Naive B cell (primary cell): ENCODE data around the gene DDX49. TPM values are rescaled to one million over a fixed set of nuclear protein-coding genes. Genes with fewer than 3 reads are reported as not detected.

Experiments used
- ATAC-seq, 2 donors: fragments of 150-1000 bp; cut with Tn5 transposase; 2 replicates each; pipeline ENCODE4 v1.10.0; 2021; ENCODE audit warnings: low read depth in 2 of 2, mild to moderate bottlenecking in 2 of 2, moderate library complexity in 2 of 2
- DNase-seq: peaks from one replicate; pipeline ENCODE4 v3.0.0; 2022
- H3K27ac Mint-ChIP-seq, 6 donors: one replicate each; pipeline ENCODE4 v1.8.0; 2020 to 2022; ENCODE audit warnings: mild to moderate bottlenecking in 6 of 6, mixed read lengths in 6 of 6, moderate library complexity in 5 of 6, inconsistent platforms in 2 of 6
- H3K27me3 Mint-ChIP-seq, 3 donors: one replicate each; pipeline ENCODE4 v1.8.0; 2021 to 2022; ENCODE audit warnings: mixed read lengths in 3 of 3, mild to moderate bottlenecking in 1 of 3
- H3K36me3 Mint-ChIP-seq, 2 donors: one replicate each; pipeline ENCODE4 v1.8.0; 2020 to 2022; ENCODE audit warnings: mixed read lengths in 2 of 2, inconsistent platforms in 1 of 2, mild to moderate bottlenecking in 1 of 2
- H3K4me1 Mint-ChIP-seq, 3 donors: one replicate each; pipeline ENCODE4 v1.8.0; 2020 to 2022; ENCODE audit warnings: mixed read lengths in 3 of 3, inconsistent platforms in 1 of 3, mild to moderate bottlenecking in 1 of 3, moderate library complexity in 1 of 3
- H3K4me3 Mint-ChIP-seq, 8 donors: one replicate each; pipeline ENCODE4 v1.8.0; 2020 to 2022; ENCODE audit warnings: mild to moderate bottlenecking in 8 of 8, mixed read lengths in 8 of 8, moderate library complexity in 8 of 8, inconsistent platforms in 2 of 8
- H3K9me3 Mint-ChIP-seq, 7 donors: one replicate each; pipeline ENCODE4 v1.8.0; 2020 to 2022; ENCODE audit warnings: mixed read lengths in 7 of 7, mild to moderate bottlenecking in 5 of 7, inconsistent platforms in 2 of 7, moderate library complexity in 1 of 7
- polyA plus RNA-seq, 6 donors: library from polyadenylated mRNA; unstranded; fragments of 300-500 nt; fragmentation: Illumina TruSeq; gene quantifications; one replicate each; pipeline ENCODE4 v1.2.3, GENCODE V29; 2021; ENCODE audit warnings: low read depth in 6 of 6

DDX49 gene
- polyA plus RNA-seq, 6 donors from 2014 or later, result 14.2 to 33.3 (median 24.5) TPM

DNA sequence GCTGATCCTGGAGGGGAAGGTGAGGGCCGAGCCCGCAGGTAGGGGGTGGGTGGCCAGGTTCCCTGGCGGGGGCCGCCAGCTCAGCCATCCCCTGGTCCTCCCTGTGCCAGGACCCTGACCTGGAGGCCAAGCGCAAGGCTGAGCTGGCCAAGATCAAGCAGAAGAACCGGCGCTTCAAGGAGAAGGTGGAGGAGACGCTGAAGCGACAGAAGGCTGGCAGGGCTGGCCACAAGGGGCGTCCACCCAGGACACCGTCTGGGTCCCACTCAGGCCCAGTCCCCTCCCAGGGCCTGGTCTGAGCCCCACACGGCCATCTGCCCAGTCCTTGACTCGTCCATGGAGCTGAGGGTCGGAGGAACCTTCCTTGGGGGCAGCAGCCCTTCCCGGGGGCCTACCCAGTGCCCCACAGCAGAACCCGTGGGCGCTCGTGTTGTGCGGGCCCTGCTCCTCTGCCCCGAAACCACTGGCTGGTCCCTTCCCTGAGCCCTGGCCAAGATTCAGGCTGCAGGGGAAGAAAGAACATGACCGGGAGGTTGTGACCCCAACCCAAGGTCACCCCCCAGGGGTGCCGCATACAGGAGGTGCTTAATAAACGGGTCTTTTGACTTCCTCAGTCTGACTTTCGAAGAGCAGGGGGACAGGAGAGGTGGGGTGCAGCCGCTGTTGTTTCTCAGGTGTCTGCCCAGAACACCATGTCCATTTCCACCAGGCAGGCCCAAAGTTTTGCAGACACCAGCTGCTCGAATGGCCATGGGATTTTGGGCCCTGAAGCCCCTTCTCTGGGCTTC, 8.7 kb downstream of the DDX49 start:
- peaks cover 9 to 11% (median 10%) of the 10 kb centered on the region in 3 donors for H3K4me1 Mint-ChIP-seq
- no peak overlapping the region for H3K27ac Mint-ChIP-seq
- no peak overlapping the region for H3K4me3 Mint-ChIP-seq
- peaks cover 0 to 1% (median 0%) of the 10 kb centered on the region in 7 donors for H3K9me3 Mint-ChIP-seq
- DNase-seq, result no peak
- no peak for ATAC-seq
- H3K27me3 Mint-ChIP-seq, result peaks cover 0 to 11% (median 0%) of the 10 kb centered on the region in 3 donors
- H3K36me3 Mint-ChIP-seq, result peaks cover 4 to 8% of the 10 kb centered on the region in 2 donors

GRCh38 chr19:18929311-18929710, 9.8 kb downstream of the DDX49 start:
- peaks cover 3 to 5% of the 10 kb centered on the region in 2 donors for H3K36me3 Mint-ChIP-seq
- peaks cover 10 to 18% (median 11%) of the 10 kb centered on the region in 3 donors for H3K4me1 Mint-ChIP-seq
- H3K9me3 Mint-ChIP-seq, result peaks cover 0 to 1% (median 0%) of the 10 kb centered on the region in 7 donors
- DNase-seq (no peak), ATAC-seq (no peak)
- H3K4me3 Mint-ChIP-seq, result no peak overlapping the region
- peaks cover 3 to 22% (median 8%) of the 10 kb centered on the region in 3 donors for H3K27me3 Mint-ChIP-seq
- no peak overlapping the region for H3K27ac Mint-ChIP-seq

- H3K4me3 Mint-ChIP-seq, result peak overlapping the region in 3 of 8 donors; percentile 12 to 37 (median 19)
- ATAC-seq (no peak), DNase-seq (no peak)
- peaks cover 0 to 1% (median 0%) of the 10 kb centered on the region in 7 donors for H3K9me3 Mint-ChIP-seq
- no peaks in the 10 kb centered on the region for H3K36me3 Mint-ChIP-seq
- peaks cover 8 to 15% (median 10%) of the 10 kb centered on the region in 3 donors for H3K4me1 Mint-ChIP-seq
- H3K27me3 Mint-ChIP-seq, result peaks cover 5 to 32% (median 9%) of the 10 kb centered on the region in 3 donors
- H3K27ac Mint-ChIP-seq, result no peak overlapping the region
Measured at GRCh38 chr19:18931316-18932162, 12.0 kb downstream of the DDX49 start.

DNA sequence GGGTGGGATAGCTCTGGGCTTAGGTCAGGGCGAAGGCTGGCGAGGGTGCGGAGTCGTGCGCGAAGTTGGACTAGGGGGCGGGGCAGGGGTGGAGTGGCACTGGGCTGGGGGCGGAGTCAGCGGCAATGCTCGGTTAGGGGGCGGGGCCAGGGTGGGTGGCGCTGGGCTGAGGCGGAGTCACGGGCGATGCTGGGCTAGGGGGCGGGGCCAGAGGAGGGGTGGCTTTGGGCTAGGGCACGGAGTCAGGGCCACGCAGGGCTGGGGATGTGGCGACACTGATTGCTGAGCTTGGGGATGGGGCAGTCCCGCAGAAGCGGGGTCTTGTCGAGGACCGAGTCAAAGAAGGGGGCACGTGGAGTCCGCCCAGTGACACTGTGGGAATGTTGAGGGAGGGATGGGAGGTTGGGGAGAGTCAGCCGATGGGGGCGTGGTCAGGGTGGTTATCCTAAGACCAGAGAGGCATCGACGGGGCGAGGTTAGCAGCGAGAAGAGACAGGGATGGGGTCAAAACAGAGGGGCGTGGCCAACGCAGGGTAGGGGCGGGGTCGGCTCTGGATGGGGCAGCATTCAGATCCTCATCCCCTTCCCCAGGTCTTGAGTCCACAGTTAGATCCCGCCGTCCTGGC, 12.8 kb downstream of the DDX49 start:
- Mint-ChIP-seq H3K4me3 (peak overlapping the region; percentile 27 to 85 (median 77)), H3K36me3 (no peaks in the 10 kb centered on the region), H3K27ac (peak overlapping the region in 1 of 6 donors; percentile 52), H3K4me1 (peaks cover 8 to 15% (median 10%) of the 10 kb centered on the region in 3 donors), H3K27me3 (peaks cover 5 to 34% (median 9%) of the 10 kb centered on the region in 3 donors), H3K9me3 (peaks cover 0 to 1% (median 0%) of the 10 kb centered on the region in 7 donors)
- DNase-seq (peak; percentile 58), ATAC-seq (peak; percentile 93 to 95)

DNA sequence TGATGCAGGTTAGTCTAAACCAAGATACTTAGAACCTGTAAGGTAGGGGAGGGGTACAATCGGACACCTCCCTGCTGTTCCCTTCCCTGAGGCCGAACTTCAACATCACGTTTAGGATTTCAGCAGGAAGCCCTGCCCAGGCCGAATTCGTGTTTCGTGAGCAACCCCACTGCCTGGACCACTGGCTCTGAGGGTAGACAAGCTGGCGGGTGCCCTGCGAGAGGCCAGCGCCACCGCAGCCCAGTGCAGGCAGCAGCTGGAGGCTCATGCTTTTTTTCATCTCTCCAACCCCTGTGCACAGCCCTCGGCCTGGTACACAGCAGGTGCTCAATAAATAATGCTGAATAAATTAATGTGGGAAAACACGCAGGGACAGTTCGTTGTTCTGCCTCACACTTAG, 13.8 kb downstream of the DDX49 start:
- Mint-ChIP-seq H3K27me3 (peaks cover 9 to 41% (median 10%) of the 10 kb centered on the region in 3 donors), H3K36me3 (no peaks in the 10 kb centered on the region), H3K9me3 (peaks cover 0 to 1% (median 0%) of the 10 kb centered on the region in 7 donors), H3K27ac (peak overlapping the region in 2 of 6 donors; percentile 47 to 79), H3K4me3 (peak overlapping the region in 5 of 8 donors; percentile 21 to 80 (median 70)), H3K4me1 (peaks cover 8 to 15% (median 10%) of the 10 kb centered on the region in 3 donors)
- DNase-seq (no peak), ATAC-seq (no peak)

- no peak for ATAC-seq
- Mint-ChIP-seq H3K4me3 (peak overlapping the region; percentile 41 to 83 (median 66)), H3K4me1 (peaks cover 12 to 22% (median 15%) of the 10 kb centered on the region in 3 donors), H3K27me3 (peaks cover 20 to 61% (median 38%) of the 10 kb centered on the region in 3 donors), H3K27ac (no peak overlapping the region), H3K9me3 (no peaks in the 10 kb centered on the region), H3K36me3 (no peaks in the 10 kb centered on the region)
- DNase-seq, result no peak
Measured at GRCh38 chr19:18939163-18939562, 19.6 kb downstream of the DDX49 start.

DNA sequence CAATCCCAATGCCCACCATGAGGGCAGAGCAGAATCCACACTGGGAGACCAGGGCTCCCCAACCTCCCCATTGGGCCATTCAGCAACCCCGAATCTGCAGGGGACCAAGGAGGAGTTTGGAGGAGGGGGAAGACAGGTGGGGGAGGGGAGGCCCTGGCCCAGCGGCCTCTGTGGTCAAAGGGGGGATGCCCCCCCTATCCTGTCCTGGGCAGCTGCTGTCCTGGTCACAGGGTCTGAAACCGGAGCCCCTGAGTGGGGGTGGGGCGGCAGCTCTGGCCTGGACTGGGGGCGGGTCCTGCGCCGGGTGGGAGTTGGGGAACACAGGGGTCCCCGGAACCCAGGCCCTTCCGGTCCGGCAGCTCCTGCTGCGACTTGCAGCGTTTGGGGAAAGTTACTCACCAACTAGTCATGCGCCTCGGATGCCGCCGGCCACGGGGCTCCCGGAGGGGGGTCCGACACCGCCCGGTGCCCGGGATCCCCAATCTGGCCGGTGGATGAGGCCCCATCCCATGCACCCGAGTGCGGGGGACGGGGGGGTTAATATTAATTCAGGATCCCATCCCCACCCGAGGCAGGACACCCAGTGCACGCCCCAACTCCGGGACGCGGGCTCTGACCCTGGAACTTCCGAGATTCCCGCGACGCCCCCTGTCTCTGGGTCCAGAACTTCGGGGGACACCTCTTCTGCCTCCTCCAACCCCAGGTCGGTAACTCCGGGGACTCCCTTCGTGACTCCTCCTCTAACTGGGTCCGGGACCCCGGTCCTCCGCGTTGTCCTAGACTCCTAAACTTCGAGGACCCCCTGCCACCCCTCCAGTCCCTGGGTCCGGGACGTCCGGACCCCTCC, 20.6 kb downstream of the DDX49 start:
- peaks cover 17 to 53% (median 36%) of the 10 kb centered on the region in 3 donors for H3K27me3 Mint-ChIP-seq
- peak overlapping the region in 2 of 6 donors; percentile 19 to 79 for H3K27ac Mint-ChIP-seq
- DNase-seq (peak; percentile 12), ATAC-seq (peak in 1 of 2 donors; percentile 5)
- H3K9me3 Mint-ChIP-seq, result no peaks in the 10 kb centered on the region
- peaks cover 12 to 22% (median 15%) of the 10 kb centered on the region in 3 donors for H3K4me1 Mint-ChIP-seq
- H3K36me3 Mint-ChIP-seq, result no peaks in the 10 kb centered on the region
- peak overlapping the region; percentile 62 to 87 (median 79) for H3K4me3 Mint-ChIP-seq

DNA sequence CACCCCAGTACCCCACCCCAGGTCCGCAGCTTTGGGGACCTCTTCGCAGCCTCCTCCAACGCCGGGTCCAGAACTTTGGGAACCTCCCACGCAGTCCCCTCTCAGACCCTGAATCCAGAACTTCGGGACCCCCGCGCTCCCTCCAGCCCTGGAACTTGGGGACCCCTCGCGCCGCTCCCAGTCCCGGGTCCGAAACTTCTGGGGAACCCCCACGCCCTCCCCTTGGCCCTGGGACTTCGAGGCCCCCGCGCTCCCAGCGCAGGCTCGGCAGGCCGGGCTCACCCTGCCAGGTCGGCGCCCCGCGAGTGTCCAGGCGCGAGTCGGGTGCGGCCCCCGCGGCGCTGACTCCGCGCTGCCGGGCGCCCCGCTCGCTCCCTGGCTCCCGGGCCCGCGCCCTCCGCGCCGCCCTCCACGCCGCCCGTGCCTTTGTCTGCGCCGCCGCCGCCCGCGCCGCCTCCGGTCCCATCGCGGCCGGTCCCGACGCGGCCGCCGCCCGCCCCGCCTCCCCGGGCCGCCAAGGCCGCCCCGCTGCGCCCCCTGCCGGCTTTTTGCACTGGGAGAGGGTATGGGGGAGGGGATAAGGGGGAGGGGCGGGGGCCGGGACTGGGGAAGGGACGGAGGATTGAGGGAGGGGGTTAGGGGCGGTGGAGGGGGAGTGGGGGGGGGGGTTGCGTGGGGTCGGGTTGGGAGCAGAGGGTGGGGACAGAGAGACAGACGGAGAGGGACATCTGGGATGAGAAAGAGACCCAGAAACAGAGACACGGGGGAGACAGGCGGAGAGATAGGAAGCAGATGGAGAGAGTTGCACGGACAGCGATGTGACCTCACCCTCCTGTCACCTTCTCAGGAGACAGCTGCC, 21.5 kb downstream of the DDX49 start, which contains the start of gene HOMER3:
TSS of gene HOMER3 (minus strand) at position 449 of the 859 bp plus-strand sequence. CDS start 2,235 bp downstream, outside the sequence.
- H3K9me3 Mint-ChIP-seq, result no peaks in the 10 kb centered on the region
- peak; percentile 67 for DNase-seq
- peaks cover 12 to 22% (median 15%) of the 10 kb centered on the region in 3 donors for H3K4me1 Mint-ChIP-seq
- H3K4me3 Mint-ChIP-seq, result peak within 1 kb of the TSS; percentile 49 to 87 (median 79)
- ATAC-seq, result peak; percentile 92 to 93
- H3K27me3 Mint-ChIP-seq, result peaks cover 17 to 49% (median 37%) of the 10 kb centered on the region in 3 donors
- H3K36me3 Mint-ChIP-seq, result no peaks in the 10 kb centered on the region
- H3K27ac Mint-ChIP-seq, result peak within 1 kb of the TSS in 2 of 6 donors; percentile 19 to 90

DNA sequence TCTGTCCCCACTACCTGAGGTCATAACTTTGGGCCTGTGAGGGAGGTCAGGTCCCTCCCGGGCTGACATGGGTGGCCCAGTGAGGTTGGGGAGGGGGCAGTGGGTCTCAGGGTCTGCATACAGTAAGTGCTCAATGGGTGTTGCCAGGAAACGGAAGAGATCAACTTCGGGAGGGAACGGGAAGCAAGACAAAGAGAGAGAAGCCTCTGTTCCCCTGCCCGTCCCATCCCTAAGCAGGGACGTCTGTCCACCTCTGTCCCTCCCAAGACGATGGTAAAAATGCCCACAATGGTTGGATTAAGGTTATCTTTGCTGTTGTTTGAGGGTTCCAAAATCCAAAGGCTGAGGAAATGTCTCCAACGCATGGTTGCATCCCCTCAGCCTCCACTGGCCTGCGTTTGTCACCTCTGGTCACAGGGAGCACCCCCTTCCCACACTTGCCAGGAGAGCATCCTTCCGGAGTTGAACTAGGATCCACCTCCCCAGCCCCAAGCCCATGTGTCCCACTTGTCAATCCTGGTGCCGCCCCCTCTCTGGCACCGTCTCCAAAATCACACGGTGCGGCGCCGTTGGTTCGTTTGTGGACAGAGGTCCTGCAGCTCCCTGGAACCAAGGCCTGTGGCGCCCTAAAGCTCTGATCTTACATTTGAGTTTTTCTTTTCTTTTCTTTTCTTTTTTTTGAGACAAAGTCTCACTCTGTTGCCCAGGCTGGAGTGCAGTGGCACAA, 22.3 kb downstream of the DDX49 start:
- DNase-seq (no peak), ATAC-seq (no peak)
- peaks cover 21 to 56% (median 45%) of the 10 kb centered on the region in 3 donors for H3K27me3 Mint-ChIP-seq
- H3K36me3 Mint-ChIP-seq, result no peaks in the 10 kb centered on the region
- no peaks in the 10 kb centered on the region for H3K9me3 Mint-ChIP-seq
- peak overlapping the region in 1 of 6 donors; percentile 90 for H3K27ac Mint-ChIP-seq
- H3K4me1 Mint-ChIP-seq, result peaks cover 15 to 28% (median 15%) of the 10 kb centered on the region in 3 donors
- H3K4me3 Mint-ChIP-seq, result peak overlapping the region; percentile 27 to 71 (median 59)

GRCh38 chr19:18942692-18943091, 23.2 kb downstream of the DDX49 start:
- peak overlapping the region in 1 of 6 donors; percentile 81 for H3K27ac Mint-ChIP-seq
- H3K9me3 Mint-ChIP-seq, result no peaks in the 10 kb centered on the region
- peaks cover 15 to 28% (median 15%) of the 10 kb centered on the region in 3 donors for H3K4me1 Mint-ChIP-seq
- DNase-seq, result no peak
- H3K36me3 Mint-ChIP-seq, result no peaks in the 10 kb centered on the region
- peaks cover 18 to 51% (median 45%) of the 10 kb centered on the region in 3 donors for H3K27me3 Mint-ChIP-seq
- peak overlapping the region in 7 of 8 donors; percentile 2 to 70 (median 36) for H3K4me3 Mint-ChIP-seq
- no peak for ATAC-seq

DNA sequence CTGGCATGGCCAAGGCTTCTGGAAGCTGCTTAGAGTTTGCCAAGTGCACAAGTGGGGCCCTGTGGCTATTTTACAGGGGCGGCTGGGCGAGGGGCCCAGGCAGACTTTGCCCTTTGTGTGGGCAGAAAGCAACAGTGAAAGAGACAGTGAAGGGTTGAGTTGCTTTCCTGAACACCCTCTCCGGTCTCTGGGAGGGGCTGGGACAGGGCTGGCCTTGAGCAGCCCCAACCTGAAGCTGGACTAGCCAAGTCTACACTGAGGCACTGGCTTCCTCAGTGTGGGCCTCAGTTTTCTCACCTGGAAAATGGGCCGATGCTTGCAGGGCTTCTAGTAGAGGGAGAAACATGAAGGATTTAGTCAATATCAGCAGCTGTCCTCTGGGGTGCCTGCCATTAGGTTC, 23.9 kb downstream of the DDX49 start:
- no peak overlapping the region for H3K27ac Mint-ChIP-seq
- no peak for DNase-seq
- no peaks in the 10 kb centered on the region for H3K9me3 Mint-ChIP-seq
- H3K4me1 Mint-ChIP-seq, result peaks cover 15 to 28% (median 15%) of the 10 kb centered on the region in 3 donors
- ATAC-seq, result no peak
- no peaks in the 10 kb centered on the region for H3K36me3 Mint-ChIP-seq
- H3K4me3 Mint-ChIP-seq, result peak overlapping the region in 1 of 8 donors; percentile 30
- peaks cover 20 to 52% (median 42%) of the 10 kb centered on the region in 3 donors for H3K27me3 Mint-ChIP-seq
